Amygdala (tissue), 56 donors: ENCODE results near the gene DAZAP2.
"Not testable (repeated sequence)": the region's sequence is repeated elsewhere in the genome, so short reads cannot be mapped to it uniquely, and the experiment has no call there.

Experiments
- DNase-seq, 56 donors: peaks; one replicate each; lab custom pipeline; 2025; lab: John Stamatoyannopoulos, UW

DAZAP2 gene

GRCh38 chr12:51216642-51217041 is 22.0 kb upstream of the DAZAP2 start:
- DNase-seq, result peak in 2 of 56 donors; percentile 42 to 48

- DNase-seq, result peak in 50 of 56 donors; percentile 14 to 86 (median 60)
Measured at GRCh38 chr12:51217133-51217967, 21.3 kb upstream of the DAZAP2 start.

GRCh38 chr12:51217968-51218606 is 20.5 kb upstream of the DAZAP2 start, which contains the start of gene POU6F1:
Gene POU6F1, minus strand, starts transcription at chr12:51218062. Its CDS starts 11,226 bp downstream, at chr12:51206836.
- peak in 51 of 56 donors; percentile 14 to 75 (median 56) for DNase-seq

- peak in 1 of 56 donors; percentile 31 for DNase-seq
Measured at GRCh38 chr12:51218607-51219161, 19.9 kb upstream of the DAZAP2 start.

GRCh38 chr12:51219322-51219721 is 19.3 kb upstream of the DAZAP2 start:
- no peak for DNase-seq

GRCh38 chr12:51219857-51220256 is 18.8 kb upstream of the DAZAP2 start:
- not testable (repeated sequence) for DNase-seq

- DNase-seq, result peak in 3 of 56 donors; percentile 5 to 38 (median 21)
Measured at GRCh38 chr12:51222461-51222860, 16.2 kb upstream of the DAZAP2 start.

- no peak for DNase-seq
Measured at GRCh38 chr12:51224625-51225024, 14.0 kb upstream of the DAZAP2 start.

GRCh38 chr12:51225234-51225633 is 13.4 kb upstream of the DAZAP2 start:
- DNase-seq, result no peak

GRCh38 chr12:51225771-51226170 is 12.9 kb upstream of the DAZAP2 start:
- DNase-seq, result no peak

GRCh38 chr12:51227112-51227511 is 11.5 kb upstream of the DAZAP2 start:
- DNase-seq, result not testable (repeated sequence)

- no peak for DNase-seq
Measured at GRCh38 chr12:51227962-51228361, 10.7 kb upstream of the DAZAP2 start.

- DNase-seq, result no peak
Measured at GRCh38 chr12:51229116-51229809, 9.4 kb upstream of the DAZAP2 start.

- no peak for DNase-seq
Measured at GRCh38 chr12:51232642-51233041, 6.0 kb upstream of the DAZAP2 start.

GRCh38 chr12:51234530-51234929 is 4.1 kb upstream of the DAZAP2 start:
- DNase-seq, result no peak

GRCh38 chr12:51238037-51238509 is 553 bp upstream of the DAZAP2 start:
- no peak for DNase-seq

GRCh38 chr12:51240971-51241370 is 2.3 kb downstream of the DAZAP2 start:
- DNase-seq, result no peak

GRCh38 chr12:51242120-51242519 is 3.5 kb downstream of the DAZAP2 start:
- DNase-seq, result peak in 2 of 56 donors; percentile 14 to 24

- no peak for DNase-seq
Measured at GRCh38 chr12:51242876-51243275, 4.2 kb downstream of the DAZAP2 start.

- no peak for DNase-seq
Measured at GRCh38 chr12:51244269-51244668, 5.6 kb downstream of the DAZAP2 start.
